ENCODE data around the gene TP53I3. TPM values are rescaled to one million over a fixed set of nuclear protein-coding genes. Genes with fewer than 3 reads are reported as not detected.

The TP53I3 gene
- total RNA-seq, 1 experiment from 2014 or later, result 20.1 TPM

GRCh38 chr2:24047703-24048033 lies 37.0 kb downstream of the TP53I3 start:
- CTCF ChIA-PET, result interaction anchor here (0.9 to 1.6 kb wide), 4 partner anchors 37 to 223 kb away, joined by 3 to 8 read pairs (median 4); partner anchors contain the start of genes ATAD2B and TP53I3
- peaks cover 28% of the 10 kb centered on the region for H3K79me2 ChIP-seq (ENCODE audit: insufficient read depth, low read length)
- DNase-seq (ENCODE audit: low read depth, low spot score) (no peak), ATAC-seq (peak; percentile 22)
- peak overlapping the region; percentile 31 for H3K9ac ChIP-seq (ENCODE audit: low read length)
- H3K9me2 ChIP-seq (ENCODE audit: insufficient read depth), result no peaks in the 10 kb centered on the region
- H2AFZ ChIP-seq (ENCODE audit: low read depth, low read length, poor library complexity, severe bottlenecking), result peak overlapping the region; percentile 68
- TF ChIP-seq POLR2A (IDR thresholded peaks at IDR 0.05; ENCODE audit: borderline replicate concordance, extremely low read depth, insufficient read depth, insufficient read length) (no peak), ZFX (IDR thresholded peaks at IDR 0.05) (peak; percentile 41; the same call in 1 of the 2 replicates), REST (IDR thresholded peaks at IDR 0.05; ENCODE audit: low read depth) (no peak)
- POLR2A ChIA-PET, result interaction anchor here (0.6 to 1.6 kb wide), 10 partner anchors 11 to 127 kb away, joined by 3 to 32 read pairs (median 5); partner anchors contain the start of genes ATAD2B, SF3B6 and TP53I3
- intact Hi-C loops (cut with micrococcal nuclease), result loop anchor here (2.0 kb wide), 1 partner anchor 75 kb away; the partner anchor contains the start of genes FAM228B and PFN4
- no peaks in the 10 kb centered on the region for H3K27me3 ChIP-seq (ENCODE audit: insufficient read depth, low read length)
- TSS peak; percentile 66 for BruUV-seq (replicated peaks)
- H3K9me3 ChIP-seq (ENCODE audit: control insufficient read depth in 1 of 2, insufficient read depth in 1 of 2, low read depth in 1 of 2, low read length in 2 of 2), result no peaks in the 10 kb centered on the region
- H3K36me3 ChIP-seq (ENCODE audit: control insufficient read depth in 1 of 2, insufficient read depth in 2 of 2, low read length in 2 of 2), result no peaks in the 10 kb centered on the region
- peak overlapping the region; percentile 21; the same call in 1 of the 2 replicates for H3K27ac ChIP-seq (ENCODE audit: low read depth, low read length)
- peak overlapping the region; percentile 22 to 86 for H3K4me3 ChIP-seq (replicated peaks in 1 of 2; ENCODE audit: low read depth in 1 of 2, low read length in 2 of 2)
- peak overlapping the region; percentile 90 for H3K4me2 ChIP-seq (ENCODE audit: low read length)
- no peaks in the 10 kb centered on the region for H4K20me1 ChIP-seq (ENCODE audit: insufficient read depth)
- peaks cover 13 to 30% of the 10 kb centered on the region in 2 experiments for H3K4me1 ChIP-seq (ENCODE audit: control insufficient read depth in 1 of 2, insufficient read depth in 2 of 2, low read length in 2 of 2)
- RAD21 ChIA-PET (ENCODE audit: low non-redundant PET in 1 of 2, low total read pairs in 2 of 2, uncharacterized antibody in 2 of 2, unreplicated experiment in 2 of 2), result interaction anchor here (0.7 kb wide), 2 partner anchors 29 to 1831 kb away, joined by 3 read pairs; no protein-coding TSS in a partner anchor
